Endometrial microvascular endothelial cells (primary cell): ENCODE results near the gene NOP9. TPM values are rescaled to one million over a fixed set of nuclear protein-coding genes. Genes with fewer than 3 reads are reported as not detected.

Source experiments
- in situ Hi-C: cut with HindIII; loops from 2 replicates; pipeline ENCODE4 v1.10.0; 2017; ENCODE audit warnings: low sequenced_read_pairs, low pct_unique_long_range_greater_than_20kb; ENCODE audit errors: inconsistent ontology term
- total RNA-seq: library from RNA; depleted of rRNA; stranded (reverse); fragments of >200 nt; gene quantifications from one replicate; pipeline ENCODE4 v1.2.3, GENCODE V29; 2015; ENCODE audit errors: inconsistent ontology term

Gene NOP9
- total RNA-seq, 1 donor from 2014 or later = 28.9 TPM

DNA sequence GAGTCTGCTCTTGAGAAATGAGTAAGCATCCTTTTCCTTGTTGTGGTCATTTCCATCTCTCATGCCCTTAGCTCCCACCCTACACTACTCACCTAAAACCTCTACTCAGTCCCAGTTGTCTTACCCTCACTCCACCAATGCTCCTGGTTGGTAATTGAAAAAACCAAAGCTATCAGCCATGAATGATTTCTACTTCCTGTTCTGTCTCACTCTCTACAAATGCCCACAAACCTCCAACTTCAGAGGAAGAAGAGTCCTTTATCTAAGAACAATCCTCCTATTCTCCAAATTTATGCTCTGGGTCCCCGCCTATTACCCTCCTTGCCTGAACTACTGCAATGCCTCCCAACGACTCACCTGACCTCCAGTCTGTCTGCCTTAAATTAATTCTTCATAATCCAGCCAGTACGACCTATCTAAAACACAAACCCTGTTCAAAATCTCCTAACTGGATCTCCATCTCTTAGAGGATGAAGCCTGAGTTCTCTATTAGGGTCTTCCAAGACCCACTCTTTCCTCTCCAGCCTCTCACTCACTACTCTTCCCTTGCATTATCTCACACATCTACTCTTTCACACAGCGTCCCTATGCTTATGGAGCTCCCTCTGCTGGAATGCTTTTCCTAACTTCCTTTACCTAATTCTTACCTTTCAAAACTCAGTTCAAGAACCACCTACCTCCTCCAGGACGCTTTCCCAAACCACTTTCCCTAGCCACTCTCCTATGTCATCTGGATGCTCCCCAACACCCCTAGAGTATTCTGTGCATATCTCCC lies 2.3 kb upstream of the NOP9 start:
- in situ Hi-C loops = loop anchor here (10.0 kb wide), 1 partner anchor 93 kb away; the partner anchor contains the start of gene TSSK4

DNA sequence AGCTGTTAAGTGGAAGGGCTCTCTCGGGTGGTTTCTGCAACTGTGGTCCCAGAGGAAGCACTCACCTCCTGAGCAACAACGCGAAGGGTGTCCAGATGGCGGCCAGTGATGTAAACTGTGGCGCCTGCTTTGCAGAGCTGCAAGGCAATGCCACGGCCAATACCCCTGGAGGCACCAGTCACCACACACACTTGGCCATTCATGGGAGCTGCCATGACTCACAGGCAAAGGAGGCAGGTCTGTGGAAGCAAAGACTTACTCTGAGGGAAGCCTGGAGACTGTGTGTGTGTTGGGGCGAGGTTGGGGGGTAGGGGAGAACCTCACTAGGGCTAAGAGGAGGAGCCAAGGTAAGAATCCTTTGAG lies 777 bp upstream of the NOP9 start:
- in situ Hi-C loops = loop anchor here (10.0 kb wide), 1 partner anchor 94 kb away; the partner anchor contains the start of gene TSSK4

DNA sequence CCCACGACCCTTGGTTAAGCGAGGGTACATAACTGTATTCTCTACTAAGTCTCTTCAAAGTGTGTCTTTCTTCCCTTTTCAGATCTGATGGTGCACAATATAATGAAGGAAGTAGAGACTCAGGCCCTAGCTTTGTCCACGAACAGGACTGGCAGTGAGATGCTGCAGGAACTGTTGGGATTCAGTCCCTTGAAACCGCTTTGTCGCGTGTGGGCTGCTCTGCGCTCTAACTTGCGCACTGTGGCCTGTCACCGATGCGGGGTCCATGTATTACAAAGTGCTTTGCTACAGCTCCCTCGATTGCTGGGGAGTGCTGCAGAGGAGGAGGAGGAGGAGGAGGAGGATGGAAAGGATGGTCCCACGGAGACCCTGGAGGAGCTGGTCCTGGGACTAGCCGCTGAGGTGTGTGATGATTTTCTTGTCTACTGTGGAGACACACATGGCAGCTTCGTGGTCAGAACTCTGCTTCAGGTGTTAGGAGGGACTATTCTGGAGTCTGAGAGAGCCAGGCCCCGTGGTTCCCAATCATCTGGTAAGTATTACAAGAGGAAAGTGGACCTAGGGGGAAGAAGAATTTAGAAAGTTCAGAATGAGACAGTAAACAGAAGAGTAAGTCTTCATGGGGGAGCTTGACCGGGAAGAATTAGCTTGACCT lies 803 bp downstream of the NOP9 start:
- in situ Hi-C loops = no loop called here

DNA sequence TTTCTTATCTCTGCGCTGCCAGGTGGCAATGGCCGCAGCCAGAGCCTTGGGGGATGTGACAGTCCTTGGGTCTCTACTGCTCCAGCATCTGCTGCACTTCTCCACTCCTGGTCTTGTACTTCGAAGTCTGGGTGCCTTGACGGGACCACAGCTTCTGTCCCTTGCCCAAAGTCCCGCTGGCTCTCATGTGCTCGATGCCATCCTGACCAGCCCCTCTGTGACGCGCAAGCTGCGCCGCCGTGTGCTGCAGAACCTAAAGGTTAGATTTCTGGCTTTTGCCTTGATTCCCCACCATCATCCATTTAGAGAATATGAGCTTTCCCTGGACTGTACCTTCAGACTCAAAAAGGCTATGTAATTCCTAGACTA lies 4.4 kb downstream of the NOP9 start:
- in situ Hi-C loops = no loop called here

DNA sequence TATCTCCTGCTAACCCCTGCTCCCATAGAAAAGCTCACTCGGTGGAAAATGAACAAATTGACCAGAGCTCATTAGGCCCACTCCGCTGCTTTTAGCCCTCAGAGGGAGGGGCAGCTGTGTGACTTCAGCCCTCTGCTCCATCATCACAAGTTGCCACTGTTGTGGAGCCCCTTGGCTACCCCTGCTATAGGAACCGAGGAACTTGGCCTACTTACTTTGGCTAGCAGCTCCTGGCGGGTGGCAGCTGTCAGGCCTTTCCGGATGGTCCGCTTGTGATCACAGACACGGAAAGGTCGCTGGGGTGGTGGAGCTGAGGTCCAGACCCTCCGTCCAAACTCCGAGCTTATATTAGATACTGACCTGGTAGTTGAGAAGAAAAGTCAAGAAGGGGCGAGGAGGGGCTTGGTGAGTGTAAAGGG lies 7.5 kb downstream of the NOP9 start:
- in situ Hi-C loops = no loop called here

DNA sequence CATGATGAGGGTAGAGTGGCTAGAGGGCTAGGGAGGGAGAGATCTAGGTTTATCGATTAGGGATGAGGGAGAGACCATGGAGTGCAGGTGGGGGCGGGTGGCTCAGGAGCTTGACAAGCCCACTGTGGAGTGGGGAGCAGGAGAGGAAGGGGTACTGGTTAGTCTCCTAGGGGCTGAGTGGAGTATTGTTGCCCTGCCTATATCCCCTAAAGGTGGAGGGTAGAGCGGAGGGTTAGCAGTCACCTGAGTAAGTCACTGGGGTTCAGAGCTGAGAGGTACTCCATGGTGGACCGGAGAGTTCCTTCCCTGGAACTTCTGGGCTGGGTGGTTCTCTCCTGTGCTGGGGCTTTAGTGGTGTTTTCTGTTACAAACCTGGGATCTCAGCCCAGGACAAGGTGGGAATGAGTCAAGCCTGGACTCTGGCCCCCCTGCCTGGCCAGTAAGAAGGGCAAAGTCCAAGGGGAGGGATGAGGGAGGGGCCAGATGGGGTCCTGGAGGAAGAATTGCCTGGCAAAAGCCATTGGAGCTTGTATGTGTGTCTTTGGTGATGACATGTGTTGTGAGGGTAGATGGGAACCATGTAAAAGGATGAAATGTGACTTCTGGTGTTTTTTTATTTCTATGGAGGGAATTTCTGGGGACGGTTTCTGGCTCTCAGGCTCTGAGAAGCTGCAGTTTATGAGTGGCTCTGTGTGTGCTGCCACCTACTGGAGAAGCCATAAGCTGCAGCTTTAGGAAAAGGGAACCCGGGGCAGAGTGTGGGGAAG lies 8.1 kb downstream of the NOP9 start, which contains the start of gene CIDEB:
CIDEB (minus strand) TSS at position 403 of the 767 bp plus-strand sequence; CDS start at position 284, 119 bp downstream.
- in situ Hi-C loops = no loop called here

DNA sequence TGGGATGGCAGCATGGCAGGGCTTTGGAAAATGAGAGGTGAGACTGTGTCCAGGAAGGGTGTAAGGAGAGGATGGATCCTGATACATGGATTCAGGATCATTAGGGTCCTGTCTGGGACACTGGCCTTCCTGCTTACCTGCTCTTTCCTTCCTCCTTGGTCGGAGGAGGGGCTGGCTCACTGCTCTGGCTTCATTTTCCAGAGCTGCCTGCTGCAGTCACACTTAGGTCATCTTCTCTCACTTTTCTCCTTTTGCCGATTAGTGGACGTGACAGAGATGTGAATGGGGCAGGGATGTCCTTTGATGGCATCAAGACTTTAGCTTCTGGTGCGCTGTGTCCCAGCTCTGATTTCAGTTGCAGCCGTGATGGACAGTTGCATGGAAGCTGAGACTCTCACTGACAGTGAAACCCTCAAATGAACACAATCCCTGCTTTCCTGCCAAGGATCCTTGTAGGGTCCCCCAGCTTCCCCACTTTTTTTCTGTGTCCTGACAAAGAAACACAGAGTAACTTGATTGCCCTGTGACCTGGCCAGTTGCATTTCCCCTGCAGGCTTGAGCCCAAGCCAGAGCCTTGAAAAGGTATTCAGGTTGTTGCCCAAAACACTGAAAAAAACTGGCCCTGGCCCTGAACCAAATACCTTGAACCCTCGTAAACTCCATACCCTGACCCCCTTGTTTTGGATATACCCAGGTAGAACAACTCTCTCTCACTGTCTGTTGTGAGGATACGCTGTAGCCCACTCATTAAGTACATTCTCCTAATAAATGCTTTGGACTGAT lies 8.9 kb downstream of the NOP9 start:
- in situ Hi-C loops = no loop called here

DNA sequence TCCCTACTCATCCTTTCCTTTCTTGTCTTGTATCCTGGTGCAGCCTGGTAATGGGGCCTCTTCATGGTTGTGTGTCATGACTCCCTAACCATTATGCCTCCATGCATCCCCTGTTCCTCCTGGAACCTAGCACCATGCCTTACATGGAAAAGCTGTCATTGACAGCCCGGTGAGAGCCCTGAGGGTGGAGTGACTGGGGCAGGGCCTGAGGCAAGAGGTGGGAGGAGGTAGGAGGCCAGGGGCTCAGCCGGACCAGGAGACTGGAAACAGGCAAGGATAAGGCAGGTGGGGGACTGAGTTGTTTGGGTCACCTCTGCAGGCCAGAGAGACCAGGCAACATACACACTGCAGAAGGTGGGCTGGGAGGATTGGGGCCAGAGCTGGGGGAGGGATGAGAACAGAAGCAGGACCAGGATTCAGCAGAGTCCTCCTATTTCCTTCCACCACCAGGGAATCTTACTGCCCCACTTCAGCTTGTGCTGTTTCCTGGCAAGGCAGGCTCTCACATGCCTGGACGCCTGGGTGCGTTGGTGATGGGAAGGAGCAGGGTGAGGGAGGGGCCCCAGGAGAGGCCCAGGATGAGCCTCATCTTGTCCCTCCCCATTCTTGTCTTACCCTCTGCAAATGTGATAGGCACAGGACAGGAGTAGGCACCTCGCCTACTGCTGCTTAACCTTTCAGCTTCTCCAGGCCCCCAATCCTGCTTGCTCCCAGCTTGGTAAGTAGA lies 10.1 kb downstream of the NOP9 start, which contains the start of gene LTB4R2:
LTB4R2 (plus strand) TSS at position 603 of the 727 bp plus-strand sequence. CDS start 525 bp downstream, outside the sequence.
- in situ Hi-C loops = no loop called here

DNA sequence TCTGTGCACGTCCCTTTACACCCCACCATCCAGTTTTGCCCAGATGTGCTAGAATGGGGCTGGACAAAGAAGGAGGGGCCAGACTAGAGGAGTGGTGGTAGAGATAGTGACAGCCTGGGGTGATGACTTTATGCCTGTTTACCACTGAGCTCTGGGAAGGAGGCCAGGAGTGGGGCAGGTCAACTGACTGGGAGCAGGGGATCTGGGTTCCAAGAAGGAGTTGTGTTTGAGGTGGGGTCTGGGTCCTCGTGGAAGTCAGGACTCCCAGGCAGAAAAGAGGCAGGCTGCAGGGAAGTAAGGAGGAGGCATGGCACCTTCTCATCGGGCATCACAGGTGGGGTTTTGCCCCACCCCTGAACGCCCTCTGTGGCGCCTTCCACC lies 10.6 kb downstream of the NOP9 start:
- in situ Hi-C loops = no loop called here

DNA sequence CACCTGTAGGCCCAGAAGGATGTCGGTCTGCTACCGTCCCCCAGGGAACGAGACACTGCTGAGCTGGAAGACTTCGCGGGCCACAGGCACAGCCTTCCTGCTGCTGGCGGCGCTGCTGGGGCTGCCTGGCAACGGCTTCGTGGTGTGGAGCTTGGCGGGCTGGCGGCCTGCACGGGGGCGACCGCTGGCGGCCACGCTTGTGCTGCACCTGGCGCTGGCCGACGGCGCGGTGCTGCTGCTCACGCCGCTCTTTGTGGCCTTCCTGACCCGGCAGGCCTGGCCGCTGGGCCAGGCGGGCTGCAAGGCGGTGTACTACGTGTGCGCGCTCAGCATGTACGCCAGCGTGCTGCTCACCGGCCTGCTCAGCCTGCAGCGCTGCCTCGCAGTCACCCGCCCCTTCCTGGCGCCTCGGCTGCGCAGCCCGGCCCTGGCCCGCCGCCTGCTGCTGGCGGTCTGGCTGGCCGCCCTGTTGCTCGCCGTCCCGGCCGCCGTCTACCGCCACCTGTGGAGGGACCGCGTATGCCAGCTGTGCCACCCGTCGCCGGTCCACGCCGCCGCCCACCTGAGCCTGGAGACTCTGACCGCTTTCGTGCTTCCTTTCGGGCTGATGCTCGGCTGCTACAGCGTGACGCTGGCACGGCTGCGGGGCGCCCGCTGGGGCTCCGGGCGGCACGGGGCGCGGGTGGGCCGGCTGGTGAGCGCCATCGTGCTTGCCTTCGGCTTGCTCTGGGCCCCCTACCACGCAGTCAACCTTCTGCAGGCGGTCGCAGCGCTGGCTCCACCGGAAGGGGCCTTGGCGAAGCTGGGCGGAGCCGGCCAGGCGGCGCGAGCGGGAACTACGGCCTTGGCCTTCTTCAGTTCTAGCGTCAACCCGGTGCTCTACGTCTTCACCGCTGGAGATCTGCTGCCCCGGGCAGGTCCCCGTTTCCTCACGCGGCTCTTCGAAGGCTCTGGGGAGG lies 11.3 kb downstream of the NOP9 start, which contains the start of gene LTB4R:
LTB4R (plus strand) TSS at position 857 of the 959 bp plus-strand sequence. CDS start 4,150 bp downstream, outside the sequence.
- in situ Hi-C loops = no loop called here

DNA sequence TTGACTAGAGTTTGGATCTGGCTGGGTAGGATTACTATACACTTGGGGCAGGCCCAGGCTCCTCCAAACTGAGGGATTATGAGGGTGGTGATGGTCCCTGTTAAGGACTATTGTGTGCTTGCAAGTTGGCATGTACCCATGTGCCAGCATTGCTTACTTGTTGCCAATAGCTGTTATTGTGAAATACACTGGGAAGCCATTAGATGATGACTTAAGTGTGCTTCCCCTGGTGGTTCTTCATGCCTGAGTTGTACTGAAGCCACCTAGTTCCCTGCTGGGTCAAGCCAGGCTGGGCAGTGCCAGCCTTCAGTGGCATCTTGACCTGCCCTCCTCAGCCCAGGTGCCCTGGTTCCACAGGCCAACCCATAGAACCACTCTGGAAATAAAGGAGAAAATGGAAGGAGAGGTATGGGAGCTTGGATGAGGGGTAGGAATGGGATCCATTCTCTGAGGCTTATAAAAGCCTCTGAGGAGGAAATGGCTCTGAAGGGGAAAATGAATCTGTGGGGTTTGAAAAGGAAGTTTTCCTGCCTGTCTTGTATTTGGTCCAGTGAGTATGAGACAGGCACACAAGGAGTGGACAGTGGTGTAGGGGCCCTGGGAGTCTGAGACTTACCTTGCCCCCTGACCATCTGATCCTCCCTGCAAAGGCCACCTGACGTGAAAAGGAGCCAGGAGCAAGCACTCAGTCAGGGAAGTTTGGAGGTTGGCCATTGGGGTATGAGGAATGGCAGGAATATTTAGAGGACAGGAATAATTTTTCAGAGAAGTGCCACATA lies 12.4 kb downstream of the NOP9 start:
- in situ Hi-C loops = no loop called here

DNA sequence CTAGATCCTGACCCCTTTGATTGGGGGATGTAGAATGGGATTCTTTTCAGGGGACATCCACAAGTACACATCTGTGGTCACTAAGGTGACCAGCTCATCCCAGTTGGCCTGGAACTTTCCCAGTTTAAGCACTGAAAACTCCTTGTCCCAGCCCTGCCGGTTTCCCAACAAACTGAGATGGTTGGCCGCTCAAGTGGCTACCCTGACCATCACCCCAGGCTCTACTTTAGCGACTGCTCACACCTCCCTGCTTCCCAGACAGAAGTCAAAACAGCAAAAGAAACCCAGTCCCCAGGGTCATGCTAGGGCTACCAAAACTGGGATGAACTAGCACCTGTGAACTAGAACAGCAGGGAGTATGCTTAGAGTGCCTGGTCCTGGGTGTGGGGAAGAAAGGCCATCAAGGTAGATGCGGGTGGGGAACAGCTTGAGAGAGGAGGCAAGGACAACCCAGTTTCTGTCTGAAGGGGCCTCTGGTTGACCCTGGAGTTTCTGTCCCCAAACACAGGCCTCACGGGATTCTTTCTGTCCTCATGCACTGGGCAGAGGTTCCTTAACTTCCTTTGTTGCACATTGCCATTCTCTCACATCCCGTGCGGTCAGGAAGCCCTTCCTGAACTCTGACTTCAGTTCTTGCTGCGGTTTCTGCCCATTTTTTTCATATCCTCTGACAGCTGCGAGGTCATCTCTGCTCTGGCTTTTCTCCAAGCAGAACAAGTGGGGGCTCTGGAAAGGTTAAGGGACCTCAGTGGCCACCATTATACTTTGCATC lies 13.3 kb downstream of the NOP9 start:
- in situ Hi-C loops = no loop called here

DNA sequence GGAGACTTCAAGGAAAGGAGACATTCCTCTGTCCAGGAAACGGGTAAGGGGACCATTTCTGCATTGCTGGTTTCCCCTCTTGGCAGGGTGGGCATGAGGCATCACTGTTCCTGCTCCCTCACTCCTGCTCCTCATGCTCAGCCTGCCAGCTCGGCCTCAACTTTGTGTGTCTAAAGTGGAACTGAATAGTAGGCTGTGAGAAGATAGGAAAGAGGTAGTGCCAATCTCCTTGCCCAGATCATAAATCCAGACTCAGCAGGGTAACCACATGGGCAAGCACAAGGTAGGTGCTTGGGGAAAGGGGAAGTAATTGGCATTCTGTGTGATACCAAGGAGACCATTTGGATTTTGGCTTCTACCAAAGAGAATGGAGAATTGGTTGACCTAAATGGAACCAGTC lies 14.3 kb downstream of the NOP9 start:
- in situ Hi-C loops = no loop called here

DNA sequence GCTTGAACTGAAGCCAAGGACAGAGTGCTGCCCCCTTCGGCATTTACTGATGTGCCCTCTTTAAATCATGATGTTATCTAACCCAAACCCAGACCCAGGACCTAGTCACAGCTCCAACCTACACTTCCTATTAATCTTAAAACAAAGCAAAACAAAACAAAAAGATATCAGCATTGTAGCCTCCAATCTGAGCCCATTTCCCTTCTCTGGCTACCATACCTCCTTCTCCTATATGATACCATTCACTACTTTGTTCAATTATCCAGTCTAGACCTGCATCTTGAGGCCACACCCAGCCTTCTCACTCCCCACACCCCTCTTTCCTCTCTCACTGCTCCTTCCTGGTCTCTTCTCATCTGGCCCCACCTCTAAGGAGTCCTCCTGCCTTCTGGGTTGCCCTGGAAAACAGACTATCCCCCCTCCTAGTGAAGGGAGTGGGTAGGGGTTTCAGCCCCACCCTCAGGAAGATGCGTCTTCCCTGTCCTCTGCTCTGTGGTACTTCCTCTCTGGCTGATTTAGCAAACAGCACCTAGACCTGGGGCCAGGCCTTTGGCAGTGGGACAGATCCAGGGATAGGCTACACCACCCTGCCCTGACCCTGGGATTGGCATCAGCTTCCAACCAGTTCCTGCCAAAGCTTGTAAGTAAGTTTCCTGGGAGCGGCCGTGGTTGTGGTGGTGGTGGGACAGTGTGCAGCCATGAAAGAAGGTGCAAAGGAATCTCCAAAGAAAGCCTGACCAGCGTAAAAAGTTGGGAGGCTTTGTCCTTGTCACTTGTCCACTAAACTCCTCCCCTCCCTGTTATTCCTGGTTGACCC lies 14.9 kb downstream of the NOP9 start:
- in situ Hi-C loops = no loop called here

DNA sequence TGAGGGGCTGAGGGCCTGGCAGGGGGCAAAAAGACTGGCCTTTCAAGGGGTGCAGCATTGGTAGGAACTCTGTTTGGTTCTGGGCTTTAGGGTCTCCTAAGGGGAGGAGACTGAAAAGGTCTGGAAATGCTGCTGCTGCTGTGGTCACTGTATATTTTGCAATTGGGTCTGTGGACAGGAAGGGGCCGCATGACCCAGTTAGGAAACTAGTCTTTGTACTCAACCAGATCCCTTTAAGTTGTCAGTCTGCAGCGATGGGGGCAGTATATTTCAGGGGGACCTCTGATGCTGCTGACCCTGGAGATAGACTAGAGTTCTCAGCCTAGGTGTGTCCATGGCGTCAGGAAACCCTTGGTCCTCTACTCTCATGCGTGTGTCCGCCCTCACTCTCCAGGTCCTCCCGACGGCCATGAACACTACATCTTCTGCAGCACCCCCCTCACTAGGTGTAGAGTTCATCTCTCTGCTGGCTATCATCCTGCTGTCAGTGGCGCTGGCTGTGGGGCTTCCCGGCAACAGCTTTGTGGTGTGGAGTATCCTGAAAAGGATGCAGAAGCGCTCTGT lies 15.7 kb downstream of the NOP9 start:
- in situ Hi-C loops = no loop called here
